ENCODE data around the gene TAC4.
A peak's percentile ranks its signal among the peaks of the same experiment; 100 is the strongest.

The TAC4 gene

DNA sequence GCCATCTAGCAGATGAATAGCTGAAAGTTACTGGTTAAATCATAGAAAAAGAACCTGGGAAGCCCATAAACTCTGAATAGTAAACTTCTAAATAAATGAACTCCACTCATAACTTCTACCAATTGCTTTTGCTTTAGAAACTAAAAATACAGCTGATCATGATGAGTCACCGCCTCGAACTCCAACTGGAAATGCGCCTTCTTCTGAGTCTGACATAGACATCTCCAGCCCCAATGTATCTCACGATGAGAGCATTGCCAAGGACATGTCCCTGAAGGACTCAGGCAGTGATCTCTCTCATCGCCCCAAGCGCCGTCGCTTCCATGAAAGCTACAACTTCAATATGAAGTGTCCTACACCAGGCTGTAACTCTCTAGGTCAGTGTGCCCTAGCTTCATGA, 49.7 kb downstream of the TAC4 start:
- no peak for DNase-seq

DNA sequence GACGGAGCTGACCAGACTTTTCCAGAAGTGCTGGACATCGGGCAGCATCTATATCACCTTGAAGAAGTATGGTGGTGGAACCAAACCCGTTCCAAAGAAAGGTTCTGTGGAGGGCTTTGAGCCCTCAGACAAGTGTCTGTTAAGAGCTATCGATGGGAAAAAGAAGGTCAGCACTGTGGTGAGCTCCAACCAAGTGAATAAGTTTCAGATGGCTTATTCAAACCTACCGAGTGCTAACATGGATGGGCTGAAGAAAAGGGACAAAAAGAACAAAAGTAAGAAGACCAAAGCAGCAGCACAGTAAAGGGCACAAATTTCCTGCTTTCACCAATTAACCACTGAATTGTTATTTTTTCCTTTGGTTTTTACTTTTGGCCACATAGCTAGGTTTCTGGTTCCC, 52.5 kb downstream of the TAC4 start:
- DNase-seq: no peak

DNA sequence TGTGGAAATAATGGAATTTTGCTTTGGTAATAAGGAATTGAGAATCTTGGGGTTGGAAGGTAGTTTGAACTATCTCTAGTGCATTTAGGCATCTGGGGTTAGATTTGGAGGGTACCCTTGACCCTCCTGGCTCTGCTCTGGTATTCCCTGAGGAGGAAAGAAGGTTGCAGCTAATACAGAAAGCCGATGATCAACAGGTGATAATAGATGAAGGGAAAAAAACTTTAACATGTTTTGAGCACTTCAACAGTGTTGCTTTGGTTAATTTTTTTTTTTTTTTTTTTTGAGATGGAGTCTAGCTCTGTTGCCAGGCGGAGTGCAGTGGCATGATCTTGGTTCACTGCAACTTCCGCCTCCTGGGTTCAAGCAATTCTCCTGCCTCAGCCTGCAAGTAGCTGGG, 54.6 kb downstream of the TAC4 start:
- no peak for DNase-seq

DNA sequence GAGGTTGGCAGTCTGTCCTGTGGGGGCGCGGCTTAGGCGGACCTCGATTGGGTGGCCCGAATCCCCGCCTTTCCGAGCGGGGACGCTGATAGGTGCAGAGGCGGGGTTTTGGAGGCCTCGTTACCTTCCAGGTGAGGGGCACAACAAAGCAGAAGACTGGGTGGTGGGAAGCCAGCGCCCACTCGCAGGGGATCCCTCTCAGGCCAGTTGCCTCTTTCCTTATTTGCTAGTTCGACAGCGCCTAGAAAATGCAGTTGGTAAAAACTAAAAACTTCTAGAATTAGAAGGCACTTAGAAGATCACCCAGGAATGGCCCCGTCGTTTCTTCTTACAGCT, 58.7 kb downstream of the TAC4 start:
- no peak for DNase-seq

DNA sequence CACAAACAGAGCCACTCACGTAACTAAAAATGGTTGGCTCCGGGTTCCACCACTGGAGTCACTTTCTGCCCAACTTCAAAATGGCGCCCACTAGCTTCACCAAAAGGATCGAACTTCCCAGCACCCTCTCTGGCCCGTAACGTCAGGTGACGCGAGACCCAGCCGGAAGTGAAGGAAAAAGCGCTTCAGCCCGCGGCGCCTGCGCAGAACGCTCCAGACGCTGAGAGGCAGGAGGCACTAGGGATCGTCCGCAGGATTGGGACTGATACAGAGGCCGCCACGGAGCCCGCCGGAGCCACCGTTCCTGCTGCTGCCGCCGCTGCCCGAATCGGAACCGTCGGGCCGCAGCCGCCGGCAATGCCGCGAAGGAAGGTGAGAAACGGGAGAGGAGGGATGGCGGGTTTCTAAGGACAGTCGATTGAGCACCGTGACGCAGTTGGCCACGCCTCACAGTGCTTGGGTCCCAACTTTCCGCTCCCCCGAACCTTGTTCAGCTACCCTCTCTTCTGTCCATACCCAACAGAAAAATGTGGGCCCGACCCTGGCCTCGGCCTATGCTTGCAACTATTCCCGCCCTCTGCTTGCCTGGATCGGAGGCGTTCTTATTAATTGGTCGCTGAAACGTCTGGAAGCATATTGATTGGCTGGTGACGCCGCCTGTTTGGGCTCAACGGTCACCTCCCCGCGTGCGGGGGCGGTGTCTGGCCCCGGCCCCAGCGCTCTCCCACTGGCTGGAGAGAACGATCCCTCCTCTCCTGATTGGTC, 59.2 kb downstream of the TAC4 start, which contains the start of gene KAT7:
TSS of gene KAT7 (plus strand) at position 204 of the 765 bp plus-strand sequence. CDS start at position 358, 154 bp downstream.
- DNase-seq: peak; percentile 97 to 98
